HEK293T (cell line): Measurements from ENCODE around the gene TTC9B.
A peak's percentile ranks its signal among the peaks of the same experiment; 100 is the strongest.
"Not testable (repeated sequence)": the region's sequence is repeated elsewhere in the genome, so short reads cannot be mapped to it uniquely, and the experiment has no call there.

Source experiments
- CTCF ChIA-PET: fragments of 350-600 bp; formaldehyde crosslinking; extraction: SDS; loops from one replicate; lab custom pipeline; 2021; ENCODE audit warnings: antibody characterized with exemption, inconsistent platforms; lab: Yijun Ruan, JAX
- POLR2A ChIA-PET: fragments of 350-600 bp; formaldehyde crosslinking; extraction: SDS; loops from one replicate; lab custom pipeline; 2020; ENCODE audit warnings: antibody characterized with exemption, inconsistent platforms; lab: Yijun Ruan, JAX
- DNase-seq: peaks from one replicate; pipeline ENCODE4 v3.0.0; 2012; ENCODE audit warnings: mixed read lengths; ENCODE audit errors: extremely low spot score
- ARNT ChIP-seq: fragments of 450-650 bp; IDR thresholded peaks from 2 replicates; pipeline ENCODE4 v1.6.1; 2017; ENCODE audit warnings: mild to moderate bottlenecking
- BHLHE40 ChIP-seq: fragments of 450-650 bp; IDR thresholded peaks from 2 replicates; pipeline ENCODE4 v1.6.1; 2016; ENCODE audit warnings: mild to moderate bottlenecking, moderate library complexity, borderline replicate concordance
- CTBP1 ChIP-seq: fragments of 450-650 bp; IDR thresholded peaks from 2 replicates; pipeline ENCODE4 v1.6.1; 2016; ENCODE audit warnings: borderline replicate concordance
- ELF4 ChIP-seq: fragments of 450-650 bp; IDR thresholded peaks from 2 replicates; pipeline ENCODE4 v1.6.1; 2017; ENCODE audit warnings: antibody characterized with exemption
- FOXA1 ChIP-seq: fragments of 450-650 bp; IDR thresholded peaks from 2 replicates; pipeline ENCODE4 v1.6.1; 2016; ENCODE audit warnings: mild to moderate bottlenecking
- FOXK2 ChIP-seq: fragments of 450-650 bp; IDR thresholded peaks from 2 replicates; pipeline ENCODE4 v1.6.1; 2016; ENCODE audit warnings: mild to moderate bottlenecking
- FOXM1 ChIP-seq: fragments of 450-650 bp; IDR thresholded peaks from 2 replicates; pipeline ENCODE4 v1.6.1; 2017; ENCODE audit warnings: mild to moderate bottlenecking, borderline replicate concordance
- HDGF ChIP-seq: fragments of 450-650 bp; IDR thresholded peaks from 2 replicates; pipeline ENCODE4 v1.6.1; 2017; ENCODE audit warnings: antibody characterized with exemption, borderline replicate concordance
- L3MBTL2 ChIP-seq: fragments of 450-650 bp; conservative IDR thresholded peaks from 2 replicates; pipeline ENCODE4 v1.6.1; 2016; ENCODE audit warnings: mild to moderate bottlenecking
- LEF1 ChIP-seq: fragments of 450-650 bp; IDR thresholded peaks from 2 replicates; pipeline ENCODE4 v1.6.1; 2017; ENCODE audit warnings: mild to moderate bottlenecking, borderline replicate concordance
- NFRKB ChIP-seq: fragments of 450-650 bp; IDR thresholded peaks from 2 replicates; pipeline ENCODE4 v1.6.1; 2016; ENCODE audit warnings: mild to moderate bottlenecking, moderate library complexity
- PKNOX1 ChIP-seq: fragments of 450-650 bp; IDR thresholded peaks from 2 replicates; pipeline ENCODE4 v1.6.1; 2016
- SP1 ChIP-seq: fragments of 450-650 bp; IDR thresholded peaks from 2 replicates; pipeline ENCODE4 v1.6.1; 2017
- SUZ12 ChIP-seq: fragments of 450-650 bp; IDR thresholded peaks from 2 replicates; pipeline ENCODE4 v1.6.1; 2016; ENCODE audit warnings: mild to moderate bottlenecking
- TARDBP ChIP-seq: fragments of 450-650 bp; IDR thresholded peaks from 2 replicates; pipeline ENCODE4 v1.6.1; 2016
- ZNF384 ChIP-seq: fragments of 450-650 bp; IDR thresholded peaks from 2 replicates; pipeline ENCODE4 v1.6.1; 2016

Gene TTC9B

GRCh38 chr19:40190891-40191835 is 27.0 kb downstream of the TTC9B start, which contains the start of gene MAP3K10:
Gene MAP3K10 (plus strand): TSS chr19:40191426. CDS start chr19:40192032, 606 bp downstream.
- peak; percentile 84 for DNase-seq
- CTCF ChIA-PET, result interaction anchor here (1.0 to 1.1 kb wide), 2 partner anchors 26 to 29 kb away, joined by 3 to 6 read pairs; no protein-coding TSS in a partner anchor

GRCh38 chr19:40184273-40184672 is 33.9 kb downstream of the TTC9B start:
- ChIA-PET CTCF (no interaction called here), POLR2A (no interaction called here)
- TF ChIP-seq PKNOX1 (no peak), CTBP1 (no peak), HDGF (no peak), ZNF384 (no peak)
- DNase-seq, result no peak

More at GRCh38 chr19:40190891-40191835, 27.0 kb downstream of the TTC9B start, which contains the start of gene MAP3K10:
- POLR2A ChIA-PET, result interaction anchor here (0.9 to 1.8 kb wide), 5 partner anchors 26 to 274 kb away, joined by 3 to 5 read pairs (median 3); partner anchors contain the start of gene ZNF780A
- TF ChIP-seq HDGF (no peak), LEF1 (no peak), NFRKB (no peak), FOXK2 (no peak), ELF4 (no peak), ZNF384 (no peak), SP1 (no peak), SUZ12 (no peak), BHLHE40 (no peak), FOXM1 (no peak), CTBP1 (no peak), L3MBTL2 (no peak), ARNT (no peak)

GRCh38 chr19:40178756-40179155 is 39.4 kb downstream of the TTC9B start:
- ChIA-PET CTCF (no interaction called here), POLR2A (no interaction called here)
- no peak for TF ChIP-seq BHLHE40
- DNase-seq, result no peak

GRCh38 chr19:40177286-40178070 is 40.7 kb downstream of the TTC9B start:
- TF ChIP-seq SUZ12 (no peak), TARDBP (no peak), PKNOX1 (no peak), FOXM1 (no peak), FOXA1 (no peak), FOXK2 (no peak), LEF1 (no peak), ZNF384 (no peak), ELF4 (no peak), L3MBTL2 (no peak), CTBP1 (no peak), ARNT (no peak)
- DNase-seq, result no peak
- ChIA-PET CTCF (no interaction called here), POLR2A (no interaction called here)

GRCh38 chr19:40175820-40176219 is 42.4 kb downstream of the TTC9B start:
- no peak for TF ChIP-seq TARDBP
- ChIA-PET POLR2A (no interaction called here), CTCF (interaction anchor here (0.6 to 0.9 kb wide), 2 partner anchors 11 to 245 kb away, joined by 3 read pairs; no protein-coding TSS in a partner anchor)
- DNase-seq, result no peak

GRCh38 chr19:40174092-40174491 is 44.1 kb downstream of the TTC9B start:
- DNase-seq, result no peak
- POLR2A ChIA-PET, result no interaction called here
- no peak for TF ChIP-seq ARNT
- TF ChIP-seq CTBP1, result no peak
- no peak for TF ChIP-seq NFRKB
- TF ChIP-seq ELF4, result no peak
- CTCF ChIA-PET, result interaction anchor here (0.7 to 1.3 kb wide), 2 partner anchors 9 to 23 kb away, joined by 3 to 12 read pairs; no protein-coding TSS in a partner anchor

GRCh38 chr19:40171293-40171692 is 46.9 kb downstream of the TTC9B start:
- DNase-seq, POLR2A ChIA-PET: not testable (repeated sequence)
- CTCF ChIA-PET, result interaction anchor here (0.6 kb wide), 1 partner anchor 108 kb away, joined by 3 read pairs; no protein-coding TSS in a partner anchor

- DNase-seq, CTCF ChIA-PET, POLR2A ChIA-PET: not testable (repeated sequence)
Measured at GRCh38 chr19:40170303-40170989, 47.7 kb downstream of the TTC9B start.

- CTCF ChIA-PET, result interaction anchor here (0.8 kb wide), 1 partner anchor 10 kb away, joined by 3 read pairs; no protein-coding TSS in a partner anchor
- DNase-seq, POLR2A ChIA-PET: not testable (repeated sequence)
Measured at GRCh38 chr19:40169482-40170302, 48.5 kb downstream of the TTC9B start.
